ENCODE data around the gene IQSEC1.

DNA sequence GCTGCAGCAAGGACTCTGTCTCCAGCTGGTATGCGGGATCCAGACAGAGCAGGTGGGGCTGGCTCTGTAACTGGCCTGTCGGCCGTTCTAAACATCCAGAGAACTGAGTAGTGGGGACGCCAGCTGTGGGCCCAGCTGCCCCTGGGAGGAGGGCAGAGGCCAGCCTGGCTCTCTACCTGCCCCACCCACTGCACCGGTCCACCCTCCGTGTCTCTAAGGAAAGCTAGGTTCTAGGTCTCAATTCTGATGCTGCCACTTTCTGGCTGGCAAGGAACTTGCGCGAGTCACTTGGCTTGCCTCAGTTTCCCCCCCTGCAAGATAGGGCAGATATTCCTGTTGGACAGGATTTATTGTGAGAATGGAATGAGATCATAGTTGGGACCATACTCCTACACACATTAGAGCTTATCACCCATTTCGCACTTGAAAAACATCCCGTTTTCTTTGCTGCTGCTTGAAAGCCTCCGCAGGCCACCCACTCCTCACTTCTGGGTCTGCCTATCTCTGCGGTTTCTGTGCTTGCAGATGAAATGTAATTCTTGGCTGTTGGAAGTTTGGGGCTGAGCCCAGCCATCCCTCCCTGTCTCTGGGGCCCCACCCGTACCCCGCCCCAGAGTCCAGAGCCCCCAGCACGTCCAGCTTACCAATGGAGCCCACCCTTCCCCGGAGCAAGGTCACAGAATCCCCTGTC, 65.8 kb downstream of the IQSEC1 start:
- TF ChIP-seq, protein P1, sequence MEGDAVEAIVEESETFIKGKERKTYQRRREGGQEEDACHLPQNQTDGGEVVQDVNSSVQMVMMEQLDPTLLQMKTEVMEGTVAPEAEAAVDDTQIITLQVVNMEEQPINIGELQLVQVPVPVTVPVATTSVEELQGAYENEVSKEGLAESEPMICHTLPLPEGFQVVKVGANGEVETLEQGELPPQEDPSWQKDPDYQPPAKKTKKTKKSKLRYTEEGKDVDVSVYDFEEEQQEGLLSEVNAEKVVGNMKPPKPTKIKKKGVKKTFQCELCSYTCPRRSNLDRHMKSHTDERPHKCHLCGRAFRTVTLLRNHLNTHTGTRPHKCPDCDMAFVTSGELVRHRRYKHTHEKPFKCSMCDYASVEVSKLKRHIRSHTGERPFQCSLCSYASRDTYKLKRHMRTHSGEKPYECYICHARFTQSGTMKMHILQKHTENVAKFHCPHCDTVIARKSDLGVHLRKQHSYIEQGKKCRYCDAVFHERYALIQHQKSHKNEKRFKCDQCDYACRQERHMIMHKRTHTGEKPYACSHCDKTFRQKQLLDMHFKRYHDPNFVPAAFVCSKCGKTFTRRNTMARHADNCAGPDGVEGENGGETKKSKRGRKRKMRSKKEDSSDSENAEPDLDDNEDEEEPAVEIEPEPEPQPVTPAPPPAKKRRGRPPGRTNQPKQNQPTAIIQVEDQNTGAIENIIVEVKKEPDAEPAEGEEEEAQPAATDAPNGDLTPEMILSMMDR (IDR thresholded peaks at IDR 0.05; ENCODE audit: extremely low read depth in 1 of 2, insufficient read depth in 1 of 2, low read depth in 1 of 2, low read length in 2 of 2) = no peak
- no peak for TF ChIP-seq POLR2A (IDR thresholded peaks at IDR 0.05; ENCODE audit: low read depth, low read length)
- no peak for TF ChIP-seq EZH2 (IDR thresholded peaks at IDR 0.05; ENCODE audit: borderline replicate concordance, low read depth, low read length, severe bottlenecking)
